Measurements from ENCODE around the gene CRAT. TPM values are rescaled to one million over a fixed set of nuclear protein-coding genes. Genes with fewer than 3 reads are reported as not detected.

The CRAT gene
- total RNA-seq (39.3 and 40.4 TPM in 2 replicates), polyA plus RNA-seq (59.4 and 64.6 TPM in 2 replicates)

GRCh38 chr9:129110740-129111527 is at the start of gene CRAT, which contains the start of gene PTPA:
TSS of gene CRAT (minus strand) at chr9:129110793. CDS start at chr9:129110509, 284 bp downstream.
TSS of gene PTPA (plus strand) at chr9:129111415. CDS start at chr9:129111601, 186 bp downstream.
- WGBS (ENCODE audit: low lambda C conversion rate, missing lambda C conversion rate) = under 1% methylated on average over 58 of the region's 77 CpGs
- H3K4me2 ChIP-seq = peak within 1 kb of the TSS; percentile 99
- H3K4me1 ChIP-seq (ENCODE audit: insufficient read depth) = peaks cover 18% of the 10 kb centered on the region
- peaks cover 48% of the 10 kb centered on the region for H3K79me2 ChIP-seq
- peak; percentile 98 for DNase-seq (ENCODE audit: low spot score)
- H3K27me3 ChIP-seq = no peaks in the 10 kb centered on the region
- H3K36me3 ChIP-seq (replicated peaks; ENCODE audit: insufficient read depth, low read depth) = no peaks in the 10 kb centered on the region
- peak within 1 kb of the TSS; percentile 97 for H2AFZ ChIP-seq
- H3K9me3 ChIP-seq (ENCODE audit: low read depth) = no peaks in the 10 kb centered on the region
- no peak for TF ChIP-seq CTCF (IDR thresholded peaks at IDR 0.05; ENCODE audit: poor library complexity)
- TF ChIP-seq EZH2phosphoT487 (IDR thresholded peaks at IDR 0.05; ENCODE audit: low read depth, severe bottlenecking, unreplicated experiment) = no peak
- no peak for TF ChIP-seq EZH2 (IDR thresholded peaks at IDR 0.05; ENCODE audit: borderline replicate concordance)
- peak within 1 kb of the TSS; percentile 99 for H3K27ac ChIP-seq
- peaks cover 7% of the 10 kb centered on the region for H4K20me1 ChIP-seq (ENCODE audit: insufficient read depth, poor library complexity, severe bottlenecking)
- H3K9me2 ChIP-seq (replicated peaks; ENCODE audit: insufficient read depth) = no peaks in the 10 kb centered on the region
- peak within 1 kb of the TSS; percentile 92 for H3K4me3 ChIP-seq

- H3K79me2 ChIP-seq = no peaks in the 10 kb centered on the region
- H3K27me3 ChIP-seq = no peaks in the 10 kb centered on the region
- TF ChIP-seq EZH2 (IDR thresholded peaks at IDR 0.05; ENCODE audit: borderline replicate concordance) = no peak
- no peak for TF ChIP-seq EZH2phosphoT487 (IDR thresholded peaks at IDR 0.05; ENCODE audit: low read depth, severe bottlenecking, unreplicated experiment)
- no peak for TF ChIP-seq CTCF (IDR thresholded peaks at IDR 0.05; ENCODE audit: poor library complexity)
- no peaks in the 10 kb centered on the region for H3K36me3 ChIP-seq (replicated peaks; ENCODE audit: insufficient read depth, low read depth)
- no peak overlapping the region for H3K4me3 ChIP-seq
- 91% methylated on average over 10 of the region's 10 CpGs for WGBS (ENCODE audit: low lambda C conversion rate, missing lambda C conversion rate)
- H4K20me1 ChIP-seq (ENCODE audit: insufficient read depth, poor library complexity, severe bottlenecking) = no peaks in the 10 kb centered on the region
- no peak overlapping the region for H3K4me2 ChIP-seq
- H3K4me1 ChIP-seq (ENCODE audit: insufficient read depth) = no peaks in the 10 kb centered on the region
- H3K9me3 ChIP-seq (ENCODE audit: low read depth) = no peaks in the 10 kb centered on the region
- H2AFZ ChIP-seq = no peak overlapping the region
- no peaks in the 10 kb centered on the region for H3K9me2 ChIP-seq (replicated peaks; ENCODE audit: insufficient read depth)
- DNase-seq (ENCODE audit: low spot score) = no peak
- H3K27ac ChIP-seq = no peak overlapping the region
Observed at GRCh38 chr9:129156163-129156562, 45.6 kb upstream of the CRAT start.

DNA sequence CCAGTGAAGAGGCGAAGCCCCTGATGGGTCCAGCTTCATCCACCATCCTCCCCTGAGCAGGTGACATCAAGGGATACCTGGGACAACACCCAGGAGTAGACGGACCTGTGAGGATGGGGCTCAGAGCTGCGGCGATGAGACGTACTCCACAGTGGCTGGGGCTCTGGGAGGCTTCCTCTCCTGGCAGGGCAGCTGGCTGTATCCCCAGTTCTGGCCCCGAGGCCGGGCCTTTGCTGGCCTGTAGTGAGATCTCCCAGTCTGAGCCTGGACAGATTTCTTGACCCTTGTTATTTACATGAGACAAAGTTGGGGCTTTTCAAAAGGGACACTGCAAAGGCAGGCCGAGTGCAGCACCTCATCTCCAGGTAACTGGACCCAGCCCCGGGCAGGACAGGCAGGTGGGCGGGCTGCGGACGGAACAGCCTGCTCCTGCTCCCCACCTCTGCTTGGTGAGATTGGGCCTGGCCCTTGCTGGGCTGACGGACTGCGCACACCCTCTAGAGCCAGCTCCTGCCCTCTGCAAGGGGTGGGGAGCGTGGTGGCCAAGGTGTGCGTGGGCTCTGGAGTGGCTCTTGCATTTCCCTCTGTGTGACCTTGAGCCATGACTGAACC is 44.4 kb upstream of the CRAT start:
- no peaks in the 10 kb centered on the region for H4K20me1 ChIP-seq (ENCODE audit: insufficient read depth, poor library complexity, severe bottlenecking)
- no peak overlapping the region for H3K4me2 ChIP-seq
- no peaks in the 10 kb centered on the region for H3K9me2 ChIP-seq (replicated peaks; ENCODE audit: insufficient read depth)
- no peak overlapping the region for H2AFZ ChIP-seq
- no peaks in the 10 kb centered on the region for H3K36me3 ChIP-seq (replicated peaks; ENCODE audit: insufficient read depth, low read depth)
- 95% methylated on average over 16 of the region's 16 CpGs for WGBS (ENCODE audit: low lambda C conversion rate, missing lambda C conversion rate)
- no peak for DNase-seq (ENCODE audit: low spot score)
- H3K27ac ChIP-seq = no peak overlapping the region
- no peaks in the 10 kb centered on the region for H3K9me3 ChIP-seq (ENCODE audit: low read depth)
- TF ChIP-seq EZH2phosphoT487 (IDR thresholded peaks at IDR 0.05; ENCODE audit: low read depth, severe bottlenecking, unreplicated experiment) = no peak
- no peak for TF ChIP-seq CTCF (IDR thresholded peaks at IDR 0.05; ENCODE audit: poor library complexity)
- no peak for TF ChIP-seq EZH2 (IDR thresholded peaks at IDR 0.05; ENCODE audit: borderline replicate concordance)
- no peaks in the 10 kb centered on the region for H3K79me2 ChIP-seq
- H3K4me3 ChIP-seq = no peak overlapping the region
- H3K4me1 ChIP-seq (ENCODE audit: insufficient read depth) = no peaks in the 10 kb centered on the region
- H3K27me3 ChIP-seq = no peaks in the 10 kb centered on the region

All from hepatocyte (in vitro differentiated cells).